HEK293 (cell line): ENCODE data around the gene FIGNL1.
A peak's percentile ranks its signal among the peaks of the same experiment; 100 is the strongest.

Experiments used
- CTCF ChIA-PET: fragments of 350-600 bp; formaldehyde crosslinking; extraction: SDS; loops from one replicate; lab custom pipeline; 2021; ENCODE audit warnings: antibody characterized with exemption; lab: Yijun Ruan, JAX
- POLR2A ChIA-PET: fragments of 300-600 bp; formaldehyde crosslinking; extraction: SDS; loops from one replicate; lab custom pipeline; 2020; ENCODE audit warnings: antibody characterized with exemption, inconsistent platforms; lab: Yijun Ruan, JAX
- H3K27ac ChIP-seq: fragments of 200-500 bp; sonication (Bioruptor generic); 2 replicates; pipeline ENCODE4 v1.5.1; 2014; ENCODE audit warnings: low read depth, low read length, control low read depth, inconsistent platforms; ENCODE audit errors: extremely low read depth
- H3K36me3 ChIP-seq, 2 experiments: fragments of 200-500 bp in 1 of 2; sonication (Bioruptor generic) in 1 of 2; 1 replicate in 1 of 2; 2 replicates in 1 of 2; pipeline ENCODE4 v1.5.1; 2014 to 2017; ENCODE audit warnings: inconsistent platforms in 2 of 2, low read length in 2 of 2; ENCODE audit not compliant: control insufficient read depth in 2 of 2, insufficient read depth in 1 of 2
- H3K4me1 ChIP-seq: fragments of 200-500 bp; sonication (Bioruptor generic); 2 replicates; pipeline ENCODE4 v1.5.1; 2014; ENCODE audit warnings: mild to moderate bottlenecking, low read length, inconsistent platforms; ENCODE audit not compliant: control insufficient read depth, insufficient read depth
- H3K4me3 ChIP-seq: 2 replicates; pipeline ENCODE4 v1.5.1; 2011; ENCODE audit warnings: low read depth, mild to moderate bottlenecking, control low read depth, low read length, moderate library complexity
- H3K9me3 ChIP-seq: fragments of 200-500 bp; sonication (Bioruptor generic); 2 replicates; pipeline ENCODE4 v1.5.1; 2014; ENCODE audit warnings: low read depth, low read length, inconsistent platforms; ENCODE audit not compliant: control insufficient read depth, insufficient read depth
- BCL11A ChIP-seq: fragments of 450-650 bp; formaldehyde crosslinking; IDR thresholded peaks from 2 replicates; pipeline ENCODE4 v1.5.1; 2016; ENCODE audit warnings: low read depth, missing biosample characterization, missing genetic modification characterization
- HOXC10 ChIP-seq: sonication (generic); formaldehyde crosslinking; IDR thresholded peaks from 2 replicates; pipeline ENCODE4 v1.8.1; 2023; ENCODE audit warnings: mild to moderate bottlenecking, missing genetic modification reagents
- KLF1 ChIP-seq: fragments of 450-650 bp; formaldehyde crosslinking; IDR thresholded peaks from 2 replicates; pipeline ENCODE4 v1.5.1; 2016; ENCODE audit warnings: missing biosample characterization, missing genetic modification characterization
- OVOL3 ChIP-seq: fragments of 450-650 bp; formaldehyde crosslinking; IDR thresholded peaks from 2 replicates; pipeline ENCODE4 v1.5.1; 2016; ENCODE audit warnings: missing biosample characterization, missing genetic modification characterization
- ZBTB20 ChIP-seq: fragments of 450-650 bp; formaldehyde crosslinking; IDR thresholded peaks from 2 replicates; pipeline ENCODE4 v1.5.1; 2016; ENCODE audit warnings: missing biosample characterization, missing genetic modification characterization
- ZFP69B ChIP-seq: fragments of 450-650 bp; formaldehyde crosslinking; IDR thresholded peaks from 2 replicates; pipeline ENCODE4 v1.5.1; 2016; ENCODE audit warnings: missing biosample characterization, missing genetic modification characterization
- ZNF16 ChIP-seq: fragments of 450-650 bp; formaldehyde crosslinking; IDR thresholded peaks from 2 replicates; pipeline ENCODE4 v1.5.1; 2016; ENCODE audit warnings: low read depth, missing biosample characterization, missing genetic modification characterization
- ZNF274 ChIP-seq, 2 experiments: fragments of 200-500 bp in 1 of 2; fragments of 450-650 bp in 1 of 2; sonication (Bioruptor generic) in 1 of 2; formaldehyde crosslinking in 1 of 2; IDR thresholded peaks; 2 replicates each; pipeline versions ENCODE4 v1.5.1 to v1.6.1; 2014 to 2016; ENCODE audit warnings: borderline replicate concordance in 1 of 2, inconsistent platforms in 1 of 2, low read length in 1 of 2, missing biosample characterization in 1 of 2, missing genetic modification characterization in 1 of 2
- ZNF324 ChIP-seq: fragments of 450-650 bp; formaldehyde crosslinking; IDR thresholded peaks from 2 replicates; pipeline ENCODE4 v1.5.1; 2016; ENCODE audit warnings: missing biosample characterization, missing genetic modification characterization
- ZNF37A ChIP-seq: fragments of 450-650 bp; IDR thresholded peaks from 2 replicates; pipeline ENCODE4 v1.5.1; 2018; ENCODE audit warnings: missing biosample characterization, missing genetic modification characterization
- ZNF416 ChIP-seq: fragments of 450-650 bp; formaldehyde crosslinking; IDR thresholded peaks from 2 replicates; pipeline ENCODE4 v1.5.1; 2016; ENCODE audit warnings: missing biosample characterization, missing genetic modification characterization
- ZNF571 ChIP-seq: fragments of 450-650 bp; formaldehyde crosslinking; IDR thresholded peaks from 2 replicates; pipeline ENCODE4 v1.5.0; 2017; ENCODE audit warnings: missing biosample characterization, missing genetic modification characterization
- ZNF600 ChIP-seq: fragments of 450-650 bp; formaldehyde crosslinking; IDR thresholded peaks from 2 replicates; pipeline ENCODE4 v1.5.1; 2016; ENCODE audit warnings: missing biosample characterization, missing genetic modification characterization
- ZNF626 ChIP-seq: fragments of 450-650 bp; sonication (Bioruptor Pico); formaldehyde crosslinking; IDR thresholded peaks from 2 replicates; pipeline ENCODE4 v1.5.1; 2018; ENCODE audit warnings: missing biosample characterization, missing genetic modification characterization, inconsistent platforms
- ZNF654 ChIP-seq: fragments of 450-650 bp; formaldehyde crosslinking; IDR thresholded peaks from 2 replicates; pipeline ENCODE4 v1.5.1; 2016; ENCODE audit warnings: low read depth, missing biosample characterization, missing genetic modification characterization
- ZNF658 ChIP-seq: fragments of 450-650 bp; formaldehyde crosslinking; IDR thresholded peaks from 2 replicates; pipeline ENCODE4; 2016; ENCODE audit warnings: missing biosample characterization, missing genetic modification characterization
- ZNF830 ChIP-seq: fragments of 450-650 bp; IDR thresholded peaks from 2 replicates; pipeline ENCODE4 v1.5.0; 2018; ENCODE audit warnings: missing biosample characterization, missing genetic modification characterization, low read depth, mild to moderate bottlenecking, moderate library complexity
- ZSCAN30 ChIP-seq: fragments of 450-650 bp; IDR thresholded peaks from 2 replicates; pipeline ENCODE4 v1.5.1; 2018; ENCODE audit warnings: missing biosample characterization, mild to moderate bottlenecking, missing genetic modification characterization, moderate library complexity
- TF ChIP-seq, protein P1 (sequence below): fragments of 450-650 bp; formaldehyde crosslinking; IDR thresholded peaks from 2 replicates; pipeline ENCODE4 v1.5.1; 2016; ENCODE audit warnings: missing biosample characterization, missing genetic modification characterization
- TF ChIP-seq, protein P2 (sequence below): fragments of 450-650 bp; formaldehyde crosslinking; IDR thresholded peaks from 2 replicates; pipeline ENCODE4 v1.5.1; 2016; ENCODE audit warnings: missing biosample characterization, missing genetic modification characterization
- TF ChIP-seq, protein P3 (sequence below): fragments of 450-650 bp; formaldehyde crosslinking; IDR thresholded peaks from 2 replicates; pipeline ENCODE4 v1.5.1; 2016; ENCODE audit warnings: missing biosample characterization, missing genetic modification characterization
- TF ChIP-seq, protein P4 (sequence below): fragments of 450-650 bp; formaldehyde crosslinking; IDR thresholded peaks from 2 replicates; pipeline ENCODE4 v1.5.1; 2017; ENCODE audit warnings: missing biosample characterization, missing genetic modification characterization
- TF ChIP-seq, protein P5 (sequence below): fragments of 450-650 bp; formaldehyde crosslinking; IDR thresholded peaks from 2 replicates; pipeline ENCODE4 v1.5.1; 2016; ENCODE audit warnings: missing biosample characterization, missing genetic modification characterization

The FIGNL1 gene

DNA sequence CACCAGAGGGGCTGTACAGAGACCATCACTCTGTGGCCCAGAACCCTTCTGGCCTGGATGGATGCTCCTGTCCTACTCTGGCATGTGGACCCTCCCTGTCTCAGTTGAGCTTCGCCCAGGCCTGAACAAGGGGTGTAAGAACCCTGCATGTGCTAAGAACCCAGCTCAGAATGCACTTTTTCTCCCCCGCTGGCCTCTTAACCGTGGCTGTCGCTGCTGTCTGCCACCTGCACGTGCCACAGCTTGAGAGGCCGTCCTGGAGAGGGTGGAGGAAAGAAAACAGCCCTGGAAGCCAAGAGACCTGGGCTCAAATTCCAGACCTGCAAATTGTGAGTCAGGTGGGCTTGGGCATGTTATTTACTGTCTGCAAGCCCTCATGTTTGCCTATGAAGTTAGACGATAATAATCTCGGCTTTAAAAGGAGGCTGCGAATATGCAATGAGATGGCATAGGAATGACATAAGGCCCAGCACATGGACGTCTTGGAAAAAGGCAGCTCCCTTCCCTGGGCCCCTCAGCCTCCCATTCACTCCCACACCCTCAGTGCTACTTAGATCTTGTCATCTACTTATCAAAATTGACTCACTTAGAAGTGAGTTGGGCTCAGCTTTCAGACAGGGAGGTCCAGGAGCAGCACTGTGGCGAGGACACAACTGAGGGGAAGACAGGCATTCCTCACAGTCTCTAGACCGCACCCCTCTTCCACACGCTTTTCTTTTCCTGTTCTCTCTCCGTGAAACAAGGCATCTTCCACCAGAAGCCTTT is 31.4 kb downstream of the FIGNL1 start (continued):
- TF ChIP-seq ZNF37A (tag by site-specific recombination), result no peak

DNA sequence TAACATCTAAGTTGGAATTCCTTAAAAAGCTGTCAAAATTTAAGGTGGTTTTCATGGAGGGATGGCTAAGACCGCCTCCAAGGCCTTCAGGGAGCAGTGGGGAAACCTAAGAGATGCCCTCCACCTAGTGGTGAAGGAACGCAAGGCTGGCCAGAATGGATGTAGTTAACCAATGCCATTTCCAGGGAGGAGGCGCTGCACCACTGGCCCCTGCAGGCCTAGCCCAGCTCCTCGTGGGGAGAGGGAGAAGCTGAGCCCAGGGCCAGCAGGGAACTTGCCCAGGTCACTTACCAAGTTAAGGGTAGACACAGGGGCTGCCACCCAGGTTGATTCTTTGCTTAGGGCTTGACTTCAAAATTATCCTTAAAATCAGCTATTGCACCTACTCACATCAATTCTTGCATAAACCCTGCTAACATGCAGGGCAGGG is 32.0 kb downstream of the FIGNL1 start:
- Histone ChIP-seq H3K4me3 (no peak overlapping the region), H3K27ac (no peak overlapping the region), H3K9me3 (no peaks in the 10 kb centered on the region), H3K4me1 (no peaks in the 10 kb centered on the region), H3K36me3 (no peaks in the 10 kb centered on the region)
- TF ChIP-seq, protein P1, sequence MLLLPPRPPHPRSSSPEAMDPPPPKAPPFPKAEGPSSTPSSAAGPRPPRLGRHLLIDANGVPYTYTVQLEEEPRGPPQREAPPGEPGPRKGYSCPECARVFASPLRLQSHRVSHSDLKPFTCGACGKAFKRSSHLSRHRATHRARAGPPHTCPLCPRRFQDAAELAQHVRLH (tag by site-specific recombination), result no peak
- TF ChIP-seq, protein P2, sequence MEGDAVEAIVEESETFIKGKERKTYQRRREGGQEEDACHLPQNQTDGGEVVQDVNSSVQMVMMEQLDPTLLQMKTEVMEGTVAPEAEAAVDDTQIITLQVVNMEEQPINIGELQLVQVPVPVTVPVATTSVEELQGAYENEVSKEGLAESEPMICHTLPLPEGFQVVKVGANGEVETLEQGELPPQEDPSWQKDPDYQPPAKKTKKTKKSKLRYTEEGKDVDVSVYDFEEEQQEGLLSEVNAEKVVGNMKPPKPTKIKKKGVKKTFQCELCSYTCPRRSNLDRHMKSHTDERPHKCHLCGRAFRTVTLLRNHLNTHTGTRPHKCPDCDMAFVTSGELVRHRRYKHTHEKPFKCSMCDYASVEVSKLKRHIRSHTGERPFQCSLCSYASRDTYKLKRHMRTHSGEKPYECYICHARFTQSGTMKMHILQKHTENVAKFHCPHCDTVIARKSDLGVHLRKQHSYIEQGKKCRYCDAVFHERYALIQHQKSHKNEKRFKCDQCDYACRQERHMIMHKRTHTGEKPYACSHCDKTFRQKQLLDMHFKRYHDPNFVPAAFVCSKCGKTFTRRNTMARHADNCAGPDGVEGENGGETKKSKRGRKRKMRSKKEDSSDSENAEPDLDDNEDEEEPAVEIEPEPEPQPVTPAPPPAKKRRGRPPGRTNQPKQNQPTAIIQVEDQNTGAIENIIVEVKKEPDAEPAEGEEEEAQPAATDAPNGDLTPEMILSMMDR (tag by site-specific recombination), result peak; percentile 74
- TF ChIP-seq ZNF654, result peak; percentile 66
- 0 out of 2 replicates have a peak, but pooled peaks have one; percentile 35 for TF ChIP-seq ZSCAN30
- no peak for TF ChIP-seq ZNF416 (tag by site-specific recombination)
- ChIA-PET POLR2A (no interaction called here), CTCF (interaction anchor here (0.5 to 3.4 kb wide), 34 partner anchors 9 to 1867 kb away, joined by 3 to 30 read pairs (median 4); no protein-coding TSS in a partner anchor)

DNA sequence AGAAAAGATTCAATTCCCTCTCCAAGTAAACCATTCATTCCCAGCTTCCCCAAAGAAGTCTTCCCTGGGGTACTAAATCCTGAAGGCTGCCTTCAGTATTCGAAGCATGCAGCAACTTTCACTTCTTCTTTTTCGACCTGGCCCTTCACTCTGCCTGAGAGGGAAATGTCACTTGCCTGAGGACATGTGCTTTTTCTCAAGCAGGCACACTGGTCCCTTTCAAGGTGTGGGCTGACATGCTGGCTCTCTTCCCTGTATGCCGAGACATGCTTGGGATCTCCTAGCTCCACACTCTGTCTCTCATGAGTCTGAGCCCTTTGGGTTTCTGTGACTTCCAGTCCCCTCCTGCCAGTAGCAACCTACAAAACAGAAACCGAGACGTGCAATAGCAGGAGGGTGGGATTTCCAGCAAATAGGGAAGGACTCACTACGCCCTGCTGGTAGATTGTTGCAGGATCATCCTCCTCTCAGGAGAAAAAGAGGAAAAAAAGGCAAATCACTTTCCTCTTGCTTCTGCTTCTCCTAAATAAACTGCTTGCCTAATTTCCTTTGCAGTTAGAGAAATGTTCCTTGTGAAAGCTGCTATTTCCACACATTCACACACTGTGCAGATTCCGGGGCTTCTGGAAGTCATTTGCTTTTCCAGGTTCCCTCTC is 33.5 kb downstream of the FIGNL1 start:
- Histone ChIP-seq H3K4me1 (no peaks in the 10 kb centered on the region), H3K27ac (no peak overlapping the region), H3K9me3 (no peaks in the 10 kb centered on the region), H3K36me3 (no peaks in the 10 kb centered on the region)
- CTCF ChIA-PET, result interaction anchor here (0.6 to 3.4 kb wide), 5 partner anchors 9 to 892 kb away, joined by 3 to 30 read pairs (median 3); no protein-coding TSS in a partner anchor
- no peak for TF ChIP-seq OVOL3 (tag by site-specific recombination)
- no peak for TF ChIP-seq KLF1 (tag by site-specific recombination)
- no peak for TF ChIP-seq HOXC10 (CRISPR knock-in tag)
- TF ChIP-seq, protein P3, sequence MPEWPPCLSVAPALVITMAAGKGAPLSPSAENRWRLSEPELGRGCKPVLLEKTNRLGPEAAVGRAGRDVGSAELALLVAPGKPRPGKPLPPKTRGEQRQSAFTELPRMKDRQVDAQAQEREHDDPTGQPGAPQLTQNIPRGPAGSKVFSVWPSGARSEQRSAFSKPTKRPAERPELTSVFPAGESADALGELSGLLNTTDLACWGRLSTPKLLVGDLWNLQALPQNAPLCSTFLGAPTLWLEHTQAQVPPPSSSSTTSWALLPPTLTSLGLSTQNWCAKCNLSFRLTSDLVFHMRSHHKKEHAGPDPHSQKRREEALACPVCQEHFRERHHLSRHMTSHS, result no peak
- TF ChIP-seq ZNF600, result no peak
- TF ChIP-seq BCL11A, result no peak
- TF ChIP-seq, protein P4, sequence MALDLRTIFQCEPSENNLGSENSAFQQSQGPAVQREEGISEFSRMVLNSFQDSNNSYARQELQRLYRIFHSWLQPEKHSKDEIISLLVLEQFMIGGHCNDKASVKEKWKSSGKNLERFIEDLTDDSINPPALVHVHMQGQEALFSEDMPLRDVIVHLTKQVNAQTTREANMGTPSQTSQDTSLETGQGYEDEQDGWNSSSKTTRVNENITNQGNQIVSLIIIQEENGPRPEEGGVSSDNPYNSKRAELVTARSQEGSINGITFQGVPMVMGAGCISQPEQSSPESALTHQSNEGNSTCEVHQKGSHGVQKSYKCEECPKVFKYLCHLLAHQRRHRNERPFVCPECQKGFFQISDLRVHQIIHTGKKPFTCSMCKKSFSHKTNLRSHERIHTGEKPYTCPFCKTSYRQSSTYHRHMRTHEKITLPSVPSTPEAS (tag by site-specific recombination), result no peak
- no peak for TF ChIP-seq ZNF830
- TF ChIP-seq ZFP69B (tag by site-specific recombination), result no peak
- no peak for TF ChIP-seq ZNF658
- no peak for TF ChIP-seq ZBTB20 (tag by site-specific recombination)
- TF ChIP-seq ZNF274 (IDR thresholded peaks at IDR 0.05; ENCODE audit: low read length), result no peak
- no peak for TF ChIP-seq ZNF274 (tag by site-specific recombination; IDR thresholded peaks at IDR 0.05; ENCODE audit: borderline replicate concordance)
- TF ChIP-seq, protein P5, sequence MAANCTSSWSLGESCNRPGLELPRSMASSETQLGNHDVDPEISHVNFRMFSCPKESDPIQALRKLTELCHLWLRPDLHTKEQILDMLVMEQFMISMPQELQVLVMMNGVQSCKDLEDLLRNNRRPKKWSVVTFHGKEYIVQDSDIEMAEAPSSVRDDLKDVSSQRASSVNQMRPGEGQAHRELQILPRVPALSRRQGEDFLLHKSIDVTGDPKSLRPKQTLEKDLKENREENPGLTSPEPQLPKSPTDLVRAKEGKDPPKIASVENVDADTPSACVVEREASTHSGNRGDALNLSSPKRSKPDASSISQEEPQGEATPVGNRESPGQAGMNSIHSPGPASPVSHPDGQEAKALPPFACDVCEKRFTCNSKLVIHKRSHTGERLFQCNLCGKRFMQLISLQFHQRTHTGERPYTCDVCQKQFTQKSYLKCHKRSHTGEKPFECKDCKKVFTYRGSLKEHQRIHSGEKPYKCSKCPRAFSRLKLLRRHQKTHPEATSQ, result no peak
- TF ChIP-seq ZNF626, result no peak
- TF ChIP-seq ZNF324 (tag by site-specific recombination), result no peak
- no peak for TF ChIP-seq ZNF16 (tag by site-specific recombination)
- TF ChIP-seq ZNF571 (tag by site-specific recombination), result no peak
- TF ChIP-seq, protein P1 (tag by site-specific recombination), result no peak
- TF ChIP-seq, all 188 proteins: peak for 0
- H3K4me3 ChIP-seq, result no peak overlapping the region
- POLR2A ChIA-PET, result no interaction called here
